Neural progenitor cell (in vitro differentiated cells): ENCODE results near the gene RCAN1. TPM values are rescaled to one million over a fixed set of nuclear protein-coding genes. Genes with fewer than 3 reads are reported as not detected.

Source experiments
- DNase-seq: peaks from one replicate; pipeline ENCODE4 v3.0.0-alpha.2; 2016; ENCODE audit warnings: low spot score
- H2AFZ ChIP-seq: fragments of 200-600 bp; sonication (generic); replicated peaks from 2 replicates; pipeline ENCODE4 v1.6.1; 2016; ENCODE audit warnings: antibody characterized with exemption
- H3F3A ChIP-seq: fragments of 200-600 bp; sonication (generic); 2 replicates; pipeline ENCODE4 v1.6.1; 2016; ENCODE audit warnings: antibody characterized with exemption, low read depth
- H3K27ac ChIP-seq: fragments of 200-600 bp; sonication (generic); 2 replicates; pipeline ENCODE4 v1.5.1; 2016; ENCODE audit warnings: mild to moderate bottlenecking
- H3K27me3 ChIP-seq: fragments of 200-600 bp; sonication (generic); 2 replicates; pipeline ENCODE4 v1.6.1; 2016; ENCODE audit warnings: mild to moderate bottlenecking, moderate library complexity
- H3K36me3 ChIP-seq: fragments of 200-600 bp; sonication (generic); 2 replicates; pipeline ENCODE4 v1.5.1; 2016
- H3K4me1 ChIP-seq: fragments of 200-600 bp; sonication (generic); 2 replicates; pipeline ENCODE4 v1.6.1; 2016; ENCODE audit warnings: mixed run types
- H3K4me2 ChIP-seq: fragments of 200-600 bp; sonication (generic); 2 replicates; pipeline ENCODE4 v1.6.1; 2016
- H3K4me3 ChIP-seq: fragments of 200-600 bp; sonication (generic); 2 replicates; pipeline ENCODE4 v1.5.1; 2016
- H3K79me2 ChIP-seq: fragments of 200-600 bp; sonication (generic); 2 replicates; pipeline ENCODE4 v1.6.1; 2016; ENCODE audit warnings: low read depth
- H3K9ac ChIP-seq: fragments of 200-600 bp; sonication (generic); 2 replicates; pipeline ENCODE4 v1.6.1; 2016
- H3K9me3 ChIP-seq: fragments of 200-600 bp; sonication (generic); 2 replicates; pipeline ENCODE4 v1.5.1; 2016; ENCODE audit warnings: low read depth
- H4K20me1 ChIP-seq: fragments of 200-600 bp; sonication (generic); 2 replicates; pipeline ENCODE4 v1.6.1; 2016; ENCODE audit warnings: low read depth
- H3K27ac Mint-ChIP-seq: 3 replicates; pipeline ENCODE4 v1.8.0; 2021; ENCODE audit warnings: mixed read lengths
- H3K27me3 Mint-ChIP-seq: 2 replicates; pipeline ENCODE4 v1.8.0; 2022; ENCODE audit warnings: low read depth, mild to moderate bottlenecking, inconsistent platforms, moderate library complexity, mixed read lengths; ENCODE audit not compliant: insufficient read depth
- H3K36me3 Mint-ChIP-seq: 3 replicates; pipeline ENCODE4 v1.8.0; 2021; ENCODE audit warnings: mixed read lengths
- H3K4me1 Mint-ChIP-seq: 3 replicates; pipeline ENCODE4 v1.8.0; 2021; ENCODE audit warnings: mixed read lengths
- H3K4me3 Mint-ChIP-seq: 3 replicates; pipeline ENCODE4 v1.8.0; 2021; ENCODE audit warnings: mild to moderate bottlenecking, moderate library complexity, mixed read lengths
- H3K9me3 Mint-ChIP-seq: 3 replicates; pipeline ENCODE4 v1.8.0; 2020; ENCODE audit warnings: mixed read lengths
- CTCF ChIP-seq: fragments of 200-600 bp; sonication (generic); IDR thresholded peaks from 2 replicates; pipeline ENCODE4 v1.5.1; 2017; ENCODE audit warnings: antibody characterized with exemption, mild to moderate bottlenecking
- EZH2 ChIP-seq: fragments of 200-600 bp; sonication (generic); IDR thresholded peaks from 2 replicates; pipeline ENCODE4 v1.6.1; 2017; ENCODE audit warnings: antibody characterized with exemption, mild to moderate bottlenecking, moderate library complexity
- EZH2phosphoT487 ChIP-seq: fragments of 200-600 bp; sonication (generic); IDR thresholded peaks from 2 replicates; pipeline ENCODE4 v1.6.1; 2017; ENCODE audit warnings: antibody characterized with exemption
- total RNA-seq: library from RNA; depleted of rRNA; stranded (reverse); fragments of >200 nt; gene quantifications from 2 replicates; pipeline ENCODE4 v1.2.3, GENCODE V29; 2015; ENCODE audit warnings: low replicate concordance

Gene RCAN1
- total RNA-seq, 1 donor from 2014 or later: 6.9 TPM

GRCh38 chr21:34623516-34623915 is 8.6 kb upstream of the RCAN1 start:
- Histone ChIP-seq H3K27me3 (no peaks in the 10 kb centered on the region), H3K27ac (no peak overlapping the region), H3K79me2 (no peaks in the 10 kb centered on the region), H2AFZ (no peak overlapping the region), H4K20me1 (no peaks in the 10 kb centered on the region), H3F3A (no peaks in the 10 kb centered on the region), H3K4me1 (no peaks in the 10 kb centered on the region), H3K4me3 (no peak overlapping the region), H3K9ac (no peak overlapping the region), H3K4me2 (no peak overlapping the region), H3K9me3 (no peaks in the 10 kb centered on the region), H3K36me3 (no peaks in the 10 kb centered on the region)
- no peak for DNase-seq
- H3K36me3 Mint-ChIP-seq: no peaks in the 10 kb centered on the region
- peaks cover 9% of the 10 kb centered on the region for H3K27me3 Mint-ChIP-seq
- TF ChIP-seq EZH2 (no peak), EZH2phosphoT487 (no peak), CTCF (no peak)
- H3K4me1 Mint-ChIP-seq: peaks cover 9% of the 10 kb centered on the region
- H3K27ac Mint-ChIP-seq: no peak overlapping the region
- no peaks in the 10 kb centered on the region for H3K9me3 Mint-ChIP-seq
- H3K4me3 Mint-ChIP-seq: no peak overlapping the region

- H3K27me3 Mint-ChIP-seq: peaks cover 8% of the 10 kb centered on the region
- no peaks in the 10 kb centered on the region for H3K4me1 ChIP-seq
- no peak overlapping the region for H3K4me3 ChIP-seq
- H3K27ac ChIP-seq: no peak overlapping the region
- H3K79me2 ChIP-seq: no peaks in the 10 kb centered on the region
- H3K27ac Mint-ChIP-seq: no peak overlapping the region
- H3K4me1 Mint-ChIP-seq: peaks cover 9% of the 10 kb centered on the region
- H3K27me3 ChIP-seq: peaks cover 9% of the 10 kb centered on the region
- no peaks in the 10 kb centered on the region for H3F3A ChIP-seq
- H3K9ac ChIP-seq: no peak overlapping the region
- no peaks in the 10 kb centered on the region for H3K9me3 Mint-ChIP-seq
- TF ChIP-seq CTCF (no peak), EZH2phosphoT487 (no peak), EZH2 (no peak)
- no peak overlapping the region for H2AFZ ChIP-seq
- no peak overlapping the region for H3K4me3 Mint-ChIP-seq
- no peaks in the 10 kb centered on the region for H3K9me3 ChIP-seq
- no peaks in the 10 kb centered on the region for H3K36me3 ChIP-seq
- no peaks in the 10 kb centered on the region for H3K36me3 Mint-ChIP-seq
- H3K4me2 ChIP-seq: no peak overlapping the region
- DNase-seq: no peak
- no peaks in the 10 kb centered on the region for H4K20me1 ChIP-seq
Observed at GRCh38 chr21:34621434-34622350, 6.8 kb upstream of the RCAN1 start.

GRCh38 chr21:34619841-34620665 is 5.1 kb upstream of the RCAN1 start:
- peaks cover 8% of the 10 kb centered on the region for H3K27me3 Mint-ChIP-seq
- no peak overlapping the region for H2AFZ ChIP-seq
- no peak for DNase-seq

More at GRCh38 chr21:34619841-34620665, 5.1 kb upstream of the RCAN1 start:
- Mint-ChIP-seq H3K9me3 (no peaks in the 10 kb centered on the region), H3K4me1 (peaks cover 9% of the 10 kb centered on the region), H3K36me3 (no peaks in the 10 kb centered on the region), H3K27ac (peak overlapping the region; percentile 20), H3K4me3 (no peak overlapping the region)
- peaks cover 21% of the 10 kb centered on the region for H3K27me3 ChIP-seq
- H3K4me2 ChIP-seq: no peak overlapping the region
- no peaks in the 10 kb centered on the region for H3K9me3 ChIP-seq
- TF ChIP-seq EZH2 (no peak), CTCF (no peak), EZH2phosphoT487 (no peak)
- H3K79me2 ChIP-seq: no peaks in the 10 kb centered on the region
- no peak overlapping the region for H3K27ac ChIP-seq
- no peak overlapping the region for H3K4me3 ChIP-seq
- H3K36me3 ChIP-seq: no peaks in the 10 kb centered on the region
- H3K4me1 ChIP-seq: no peaks in the 10 kb centered on the region
- H3K9ac ChIP-seq: no peak overlapping the region
- no peaks in the 10 kb centered on the region for H4K20me1 ChIP-seq
- no peaks in the 10 kb centered on the region for H3F3A ChIP-seq
